Panc1 (cell line): Measurements from ENCODE around the gene TMEM117.

Source experiments
- SIN3A ChIP-seq: IDR thresholded peaks from 2 replicates; pipeline ENCODE4 v1.6.1; 2012; ENCODE audit warnings: low read depth, mild to moderate bottlenecking, low read length, moderate library complexity, borderline replicate concordance; ENCODE audit not compliant: insufficient read depth
- TCF7L2 ChIP-seq: IDR thresholded peaks from 2 replicates; pipeline ENCODE4 v1.6.1; 2011; ENCODE audit warnings: mild to moderate bottlenecking, low read depth, low read length, inconsistent platforms

DNA sequence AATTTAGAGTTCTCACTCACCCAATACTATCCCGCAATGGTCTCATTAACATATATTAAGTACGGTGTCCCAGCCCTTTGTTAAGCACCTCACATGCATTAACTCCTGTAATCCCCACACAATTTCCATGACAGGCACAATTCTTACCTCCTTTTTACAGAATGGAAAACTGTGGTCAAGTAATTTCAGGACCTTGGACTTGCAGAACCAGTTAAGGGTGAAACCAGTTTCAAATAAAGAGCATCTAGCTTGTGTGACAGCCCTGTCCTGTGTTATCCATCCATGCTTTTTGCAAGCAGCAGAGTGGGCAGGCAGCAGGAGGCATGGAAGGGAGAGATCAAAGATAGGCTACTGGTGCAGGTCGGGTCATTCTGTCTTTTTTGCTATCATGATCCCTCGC is 569.4 kb downstream of the TMEM117 start:
- no peak for TF ChIP-seq TCF7L2
- no peak for TF ChIP-seq SIN3A
